AG08395 (cell line): ENCODE measurements around the gene DIO3.

ENCODE experiments used
- DNase-seq: peaks from one replicate; pipeline ENCODE4 v3.0.0; 2012; ENCODE audit warnings: mixed read lengths, low spot score

The DIO3 gene

GRCh38 chr14:101584055-101584859 lies 23.0 kb downstream of the DIO3 start:
- peak; percentile 73 for DNase-seq

GRCh38 chr14:101585211-101585610 lies 23.9 kb downstream of the DIO3 start:
- DNase-seq, result no peak

GRCh38 chr14:101586531-101587430 lies 25.5 kb downstream of the DIO3 start:
- no peak for DNase-seq

- DNase-seq, result no peak
Observed at GRCh38 chr14:101587441-101587911, 26.2 kb downstream of the DIO3 start.

GRCh38 chr14:101588286-101588975 lies 27.1 kb downstream of the DIO3 start:
- DNase-seq, result no peak

GRCh38 chr14:101588990-101589389 lies 27.7 kb downstream of the DIO3 start:
- no peak for DNase-seq

GRCh38 chr14:101589486-101590015 lies 28.3 kb downstream of the DIO3 start:
- no peak for DNase-seq

- no peak for DNase-seq
Observed at GRCh38 chr14:101590062-101590461, 28.8 kb downstream of the DIO3 start.

GRCh38 chr14:101590616-101591015 lies 29.3 kb downstream of the DIO3 start:
- DNase-seq, result no peak

- no peak for DNase-seq
Observed at GRCh38 chr14:101591121-101591520, 29.8 kb downstream of the DIO3 start.

GRCh38 chr14:101591582-101591981 lies 30.3 kb downstream of the DIO3 start:
- no peak for DNase-seq

- DNase-seq, result no peak
Observed at GRCh38 chr14:101593411-101594238, 32.3 kb downstream of the DIO3 start.

GRCh38 chr14:101594511-101595148 lies 33.3 kb downstream of the DIO3 start:
- DNase-seq, result no peak

GRCh38 chr14:101595349-101595748 lies 34.1 kb downstream of the DIO3 start:
- DNase-seq, result no peak

- no peak for DNase-seq
Observed at GRCh38 chr14:101595887-101596721, 34.8 kb downstream of the DIO3 start.

GRCh38 chr14:101596742-101597141 lies 35.4 kb downstream of the DIO3 start:
- DNase-seq, result no peak

- DNase-seq, result no peak
Observed at GRCh38 chr14:101598159-101598558, 36.9 kb downstream of the DIO3 start.

- no peak for DNase-seq
Observed at GRCh38 chr14:101598571-101599233, 37.4 kb downstream of the DIO3 start.

- DNase-seq, result no peak
Observed at GRCh38 chr14:101599234-101599885, 38.1 kb downstream of the DIO3 start.
